Sigmoid colon (tissue), 4 donors: ENCODE results near the gene WASF3.

Source experiments
- CTCF ChIP-seq, 4 experiments: fragments of 450-650 bp in 3 of 4; fragments of 200-600 bp in 1 of 4; IDR thresholded peaks; one replicate each; pipeline ENCODE4 v1.5.1; 2016 to 2019; ENCODE audit warnings: antibody characterized with exemption in 4 of 4, mild to moderate bottlenecking in 3 of 4, moderate library complexity in 2 of 4
- EP300 ChIP-seq, 4 donors: sonication (generic); formaldehyde crosslinking; IDR thresholded peaks; one replicate each; pipeline ENCODE4 v1.6.1; 2017; ENCODE audit warnings: antibody characterized with exemption in 4 of 4
- POLR2A ChIP-seq, 2 donors: fragments of 450-650 bp; IDR thresholded peaks; one replicate each; pipeline ENCODE4 v1.6.1; 2016; ENCODE audit warnings: antibody characterized with exemption in 2 of 2, mild to moderate bottlenecking in 2 of 2, moderate library complexity in 2 of 2
- POLR2AphosphoS5 ChIP-seq, 4 donors: sonication (generic); formaldehyde crosslinking; IDR thresholded peaks; one replicate each; pipeline ENCODE4 v1.6.1; 2017; ENCODE audit warnings: antibody characterized with exemption in 4 of 4

- TF ChIP-seq EP300 (IDR thresholded peaks at IDR 0.05) = no peak
- TF ChIP-seq CTCF (IDR thresholded peaks at IDR 0.05) = no peak
- no peak for TF ChIP-seq POLR2AphosphoS5 (IDR thresholded peaks at IDR 0.05)
- TF ChIP-seq POLR2A (IDR thresholded peaks at IDR 0.05) = no peak
Observed at GRCh38 chr13:26658448-26659385, 101.2 kb downstream of the WASF3 start.
